Erythroblast (primary cell): ENCODE results near the gene BMP3.

Source experiments
- DNase-seq, 2 experiments: peaks; one replicate each; lab custom pipeline; 2025; lab: John Stamatoyannopoulos, UW
- GATA1 ChIP-seq: IDR thresholded peaks from 2 replicates; pipeline ENCODE4 v1.6.1; 2011; ENCODE audit warnings: low read depth, mild to moderate bottlenecking, control low read depth, low read length, moderate library complexity
- POLR2A ChIP-seq: IDR thresholded peaks from 2 replicates; pipeline ENCODE4 v1.6.1; 2011; ENCODE audit warnings: mild to moderate bottlenecking, low read length

The BMP3 gene

DNA sequence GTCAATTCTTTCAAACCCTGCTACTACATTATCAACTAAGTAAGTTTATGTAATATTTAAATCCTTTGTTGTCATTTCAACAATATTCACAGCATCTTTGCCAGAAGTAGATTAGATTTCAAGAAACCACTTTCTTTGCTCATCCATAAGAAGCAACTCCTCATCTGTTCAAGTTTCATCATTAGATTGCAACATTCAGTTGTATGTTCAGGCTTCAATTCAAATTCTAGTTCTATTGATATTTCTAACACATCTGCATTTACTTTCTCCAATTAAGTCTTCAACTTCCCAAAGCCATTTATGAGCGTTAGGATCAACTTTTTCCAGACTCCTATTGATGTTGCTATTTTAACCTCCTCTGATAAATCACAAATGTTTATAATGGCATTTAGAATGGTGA is 66.1 kb downstream of the BMP3 start:
- DNase-seq, result no peak
- no peak for TF ChIP-seq GATA1
- no peak for TF ChIP-seq POLR2A

DNA sequence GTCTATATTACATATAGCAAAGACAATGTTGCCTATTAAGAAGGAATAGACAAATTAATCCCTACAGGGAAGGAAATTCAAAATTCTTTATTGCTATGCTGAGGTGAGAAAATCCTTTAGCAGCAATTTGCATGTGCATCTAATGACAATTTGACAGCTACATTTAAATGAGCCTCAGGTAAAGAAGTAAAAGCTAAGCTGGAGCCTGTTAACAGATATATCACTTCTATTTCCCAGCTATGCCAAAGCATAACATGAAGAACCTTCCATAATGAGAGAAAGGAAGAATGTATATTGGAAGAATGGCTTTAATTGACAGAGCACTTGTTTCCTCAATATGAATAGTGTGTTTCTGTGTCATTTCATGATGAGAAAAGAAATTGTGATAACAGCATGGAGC is 71.6 kb downstream of the BMP3 start:
- no peak for TF ChIP-seq GATA1
- TF ChIP-seq POLR2A, result no peak
- DNase-seq, result no peak

DNA sequence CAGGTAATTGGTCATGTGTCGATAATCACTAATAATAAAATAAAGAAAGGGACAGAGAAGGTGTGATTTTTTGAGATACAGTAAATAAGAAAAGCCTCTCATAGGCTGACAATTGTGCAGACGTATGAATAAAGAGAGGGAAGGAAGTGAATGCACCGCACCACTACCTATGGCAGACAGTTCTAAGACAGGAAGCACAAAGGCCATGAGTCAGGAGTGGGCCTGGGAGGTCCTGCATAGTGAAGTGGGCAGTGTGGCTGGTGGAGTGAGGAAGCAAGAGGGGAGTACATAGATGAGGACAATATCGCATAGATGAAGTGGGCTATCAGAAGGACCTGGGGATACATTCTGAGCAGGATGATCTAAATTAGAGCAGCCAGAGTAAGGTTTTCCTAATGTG is 75.6 kb downstream of the BMP3 start:
- TF ChIP-seq GATA1 (no peak), POLR2A (no peak)

More for the DNA sequence above, 75.6 kb downstream of the BMP3 start:
- no peak for DNase-seq
